Skeletal muscle tissue (tissue), 4 donors: Measurements from ENCODE around the gene CINP. TPM values are rescaled to one million over a fixed set of nuclear protein-coding genes. Genes with fewer than 3 reads are reported as not detected.
A peak's percentile ranks its signal among the peaks of the same experiment; 100 is the strongest.

Experiments used
- H3K27ac ChIP-seq: one replicate; pipeline ENCODE4 v1.7.0; 2013; ENCODE audit warnings: mild to moderate bottlenecking, low read depth, low read length, inconsistent platforms
- H3K27me3 ChIP-seq, 3 donors: one replicate each; pipeline ENCODE4 v1.7.0; 2013; ENCODE audit warnings: low read length in 3 of 3; ENCODE audit not compliant: control insufficient read depth in 3 of 3, insufficient read depth in 3 of 3
- H3K36me3 ChIP-seq, 3 donors: one replicate each; pipeline ENCODE4 v1.7.0; 2013; ENCODE audit warnings: low read length in 3 of 3; ENCODE audit not compliant: control insufficient read depth in 3 of 3, insufficient read depth in 3 of 3
- H3K4me1 ChIP-seq, 3 donors: one replicate each; pipeline ENCODE4 v1.7.0; 2013; ENCODE audit warnings: low read length in 3 of 3, mild to moderate bottlenecking in 3 of 3; ENCODE audit not compliant: control insufficient read depth in 3 of 3, insufficient read depth in 3 of 3
- H3K4me3 ChIP-seq, 3 donors: one replicate each; pipeline ENCODE4 v1.7.0; 2013; ENCODE audit warnings: low read length in 3 of 3
- H3K9ac ChIP-seq, 3 donors: one replicate each; pipeline ENCODE4 v1.7.0; 2013; ENCODE audit warnings: low read length in 3 of 3, mild to moderate bottlenecking in 3 of 3, moderate library complexity in 2 of 3, low read depth in 1 of 3
- H3K9me3 ChIP-seq, 3 donors: one replicate each; pipeline ENCODE4 v1.7.0; 2013; ENCODE audit warnings: low read length in 3 of 3; ENCODE audit not compliant: control insufficient read depth in 3 of 3
- total RNA-seq: library from RNA; depleted of rRNA; stranded (reverse); fragments of >200 nt; gene quantifications from one replicate; pipeline ENCODE4 v1.2.3, GENCODE V29; 2014
- donor health status: Osteomylitis.

The CINP gene
- total RNA-seq, 1 donor from 2014 or later = 24.0 TPM

- no peak overlapping the region for H3K27ac ChIP-seq
- no peaks in the 10 kb centered on the region for H3K27me3 ChIP-seq
- H3K9me3 ChIP-seq = no peaks in the 10 kb centered on the region
- peak overlapping the region in 1 of 3 donors; percentile 51 for H3K9ac ChIP-seq
- H3K36me3 ChIP-seq = no peaks in the 10 kb centered on the region
- no peaks in the 10 kb centered on the region for H3K4me1 ChIP-seq
- no peak overlapping the region for H3K4me3 ChIP-seq
Measured at GRCh38 chr14:102387086-102387485, 24.4 kb upstream of the CINP start.

- no peaks in the 10 kb centered on the region for H3K27me3 ChIP-seq
- no peak overlapping the region for H3K4me3 ChIP-seq
- no peak overlapping the region for H3K9ac ChIP-seq
- no peaks in the 10 kb centered on the region for H3K9me3 ChIP-seq
- H3K27ac ChIP-seq = no peak overlapping the region
- H3K4me1 ChIP-seq = peaks cover 0 to 2% (median 0%) of the 10 kb centered on the region in 3 donors
- peaks cover 6 to 12% (median 10%) of the 10 kb centered on the region in 3 donors for H3K36me3 ChIP-seq
Measured at GRCh38 chr14:102378830-102379229, 16.1 kb upstream of the CINP start.

- Histone ChIP-seq H3K9me3 (no peaks in the 10 kb centered on the region), H3K27ac (no peak overlapping the region), H3K27me3 (no peaks in the 10 kb centered on the region), H3K9ac (no peak overlapping the region), H3K4me1 (peaks cover 0 to 2% (median 0%) of the 10 kb centered on the region in 3 donors), H3K4me3 (no peak overlapping the region), H3K36me3 (peaks cover 6 to 12% (median 10%) of the 10 kb centered on the region in 3 donors)
Measured at GRCh38 chr14:102377696-102378095, 15.0 kb upstream of the CINP start.

- Histone ChIP-seq H3K4me1 (peaks cover 0 to 11% (median 7%) of the 10 kb centered on the region in 3 donors), H3K4me3 (no peak overlapping the region), H3K9me3 (no peaks in the 10 kb centered on the region), H3K36me3 (peaks cover 8 to 12% (median 10%) of the 10 kb centered on the region in 3 donors), H3K9ac (no peak overlapping the region), H3K27me3 (no peaks in the 10 kb centered on the region), H3K27ac (no peak overlapping the region)
Measured at GRCh38 chr14:102375119-102375518, 12.4 kb upstream of the CINP start.

GRCh38 chr14:102374264-102374663, 11.6 kb upstream of the CINP start:
- Histone ChIP-seq H3K4me1 (peaks cover 0 to 11% (median 7%) of the 10 kb centered on the region in 3 donors), H3K4me3 (no peak overlapping the region), H3K36me3 (peaks cover 7 to 10% (median 9%) of the 10 kb centered on the region in 3 donors), H3K9me3 (no peaks in the 10 kb centered on the region), H3K27ac (no peak overlapping the region), H3K27me3 (no peaks in the 10 kb centered on the region), H3K9ac (no peak overlapping the region)

- Histone ChIP-seq H3K9ac (no peak overlapping the region), H3K9me3 (no peaks in the 10 kb centered on the region), H3K27me3 (no peaks in the 10 kb centered on the region), H3K4me3 (no peak overlapping the region), H3K27ac (no peak overlapping the region), H3K4me1 (peaks cover 0 to 11% (median 7%) of the 10 kb centered on the region in 3 donors), H3K36me3 (peaks cover 4 to 7% (median 6%) of the 10 kb centered on the region in 3 donors)
Measured at GRCh38 chr14:102373110-102373509, 10.4 kb upstream of the CINP start.

GRCh38 chr14:102371361-102371760, 8.7 kb upstream of the CINP start:
- no peak overlapping the region for H3K9ac ChIP-seq
- peaks cover 0 to 11% (median 7%) of the 10 kb centered on the region in 3 donors for H3K4me1 ChIP-seq
- peaks cover 0 to 2% (median 0%) of the 10 kb centered on the region in 3 donors for H3K36me3 ChIP-seq
- no peak overlapping the region for H3K27ac ChIP-seq
- H3K4me3 ChIP-seq = no peak overlapping the region
- no peaks in the 10 kb centered on the region for H3K27me3 ChIP-seq
- H3K9me3 ChIP-seq = no peaks in the 10 kb centered on the region

- peaks cover 0 to 2% (median 0%) of the 10 kb centered on the region in 3 donors for H3K36me3 ChIP-seq
- H3K4me3 ChIP-seq = no peak overlapping the region
- H3K27me3 ChIP-seq = no peaks in the 10 kb centered on the region
- H3K9me3 ChIP-seq = no peaks in the 10 kb centered on the region
- no peak overlapping the region for H3K9ac ChIP-seq
- H3K4me1 ChIP-seq = peaks cover 0 to 14% (median 7%) of the 10 kb centered on the region in 3 donors
- H3K27ac ChIP-seq = no peak overlapping the region
Measured at GRCh38 chr14:102370305-102370809, 7.7 kb upstream of the CINP start.

GRCh38 chr14:102363182-102363943, 673 bp upstream of the CINP start:
- H3K4me1 ChIP-seq = peaks cover 18 to 32% (median 19%) of the 10 kb centered on the region in 3 donors

GRCh38 chr14:102362084-102362483, 606 bp downstream of the CINP start:
- H3K9ac ChIP-seq = peak overlapping the region; percentile 94 to 97 (median 96)
- peak overlapping the region; percentile 90 for H3K27ac ChIP-seq
- H3K4me3 ChIP-seq = peak overlapping the region; percentile 93 to 99 (median 94)
- peaks cover 18 to 32% (median 19%) of the 10 kb centered on the region in 3 donors for H3K4me1 ChIP-seq
- no peaks in the 10 kb centered on the region for H3K27me3 ChIP-seq
- peaks cover 16 to 22% (median 21%) of the 10 kb centered on the region in 3 donors for H3K36me3 ChIP-seq
- H3K9me3 ChIP-seq = no peaks in the 10 kb centered on the region

More at GRCh38 chr14:102363182-102363943, 673 bp upstream of the CINP start:
- Histone ChIP-seq H3K9ac (peak overlapping the region; percentile 77 to 85 (median 82)), H3K36me3 (peaks cover 8 to 19% (median 12%) of the 10 kb centered on the region in 3 donors), H3K4me3 (peak overlapping the region; percentile 77 to 94 (median 88)), H3K9me3 (no peaks in the 10 kb centered on the region), H3K27ac (peak overlapping the region; percentile 90), H3K27me3 (no peaks in the 10 kb centered on the region)
